ENCODE results near the gene ITGA3. TPM values are rescaled to one million over a fixed set of nuclear protein-coding genes. Genes with fewer than 3 reads are reported as not detected.

The ITGA3 gene
- total and polyA plus RNA-seq, 2 experiments from 2014 or later: 105 to 330 TPM

- Histone ChIP-seq H3F3A (ENCODE audit: insufficient read depth) (peaks cover 47% of the 10 kb centered on the region), H3K79me2 (ENCODE audit: insufficient read depth) (peaks cover 53% of the 10 kb centered on the region), H3K9me3 (ENCODE audit: low read depth) (no peaks in the 10 kb centered on the region), H3K27me3 (replicated peaks; ENCODE audit: insufficient read depth) (no peaks in the 10 kb centered on the region), H3K4me2 (ENCODE audit: unreplicated experiment) (no peak overlapping the region), H3K9ac (peak overlapping the region; percentile 11; the same call in 1 of the 2 replicates), H2AFZ (no peak overlapping the region), H3K4me3 (no peak overlapping the region), H4K20me1 (ENCODE audit: insufficient read depth) (no peaks in the 10 kb centered on the region), H3K36me3 (ENCODE audit: low read depth) (no peaks in the 10 kb centered on the region), H3K9me2 (ENCODE audit: insufficient read depth) (no peaks in the 10 kb centered on the region), H3K4me1 (ENCODE audit: insufficient read depth) (peaks cover 56% of the 10 kb centered on the region), H3K27ac (no peak overlapping the region)
- no peak for TF ChIP-seq EZH2phosphoT487 (IDR thresholded peaks at IDR 0.05; ENCODE audit: insufficient read depth, low read depth)
- no peak for TF ChIP-seq EZH2 (IDR thresholded peaks at IDR 0.05; ENCODE audit: insufficient read depth, poor library complexity, severe bottlenecking)
- WGBS, 2 experiments (ENCODE audit: low coverage in 1 of 2, low lambda C conversion rate in 2 of 2, missing lambda C conversion rate in 2 of 2): 54% methylated on average over 3 of the region's 3 CpGs
- no peak for DNase-seq
- in situ Hi-C loops (cut with MboI): no loop called here
Observed at GRCh38 chr17:50053654-50053960, 2.3 kb upstream of the ITGA3 start.

GRCh38 chr17:50055055-50055425, 870 bp upstream of the ITGA3 start:
- peaks cover 67% of the 10 kb centered on the region for H3K4me1 ChIP-seq (ENCODE audit: insufficient read depth)
- peak overlapping the region; percentile 70 for H2AFZ ChIP-seq
- in situ Hi-C loops (cut with MboI): no loop called here
- peak; percentile 53 for DNase-seq
- H4K20me1 ChIP-seq (ENCODE audit: insufficient read depth): no peaks in the 10 kb centered on the region
- no peaks in the 10 kb centered on the region for H3K27me3 ChIP-seq (replicated peaks; ENCODE audit: insufficient read depth)
- H3K4me3 ChIP-seq: peak overlapping the region; percentile 83
- no peaks in the 10 kb centered on the region for H3K9me3 ChIP-seq (ENCODE audit: low read depth)
- peak overlapping the region; percentile 83 for H3K9ac ChIP-seq
- H3K36me3 ChIP-seq (ENCODE audit: low read depth): no peaks in the 10 kb centered on the region
- no peak for TF ChIP-seq EZH2 (IDR thresholded peaks at IDR 0.05; ENCODE audit: insufficient read depth, poor library complexity, severe bottlenecking)
- TF ChIP-seq EZH2phosphoT487 (IDR thresholded peaks at IDR 0.05; ENCODE audit: insufficient read depth, low read depth): no peak
- no peaks in the 10 kb centered on the region for H3K9me2 ChIP-seq (ENCODE audit: insufficient read depth)
- H3K4me2 ChIP-seq (ENCODE audit: unreplicated experiment): peak overlapping the region; percentile 90
- 7 to 9% methylated on average over 14 of the region's 14 CpGs for WGBS, 2 experiments (ENCODE audit: low coverage in 1 of 2, low lambda C conversion rate in 2 of 2, missing lambda C conversion rate in 2 of 2)
- peak overlapping the region; percentile 97 for H3K27ac ChIP-seq
- H3K79me2 ChIP-seq (ENCODE audit: insufficient read depth): peaks cover 67% of the 10 kb centered on the region
- H3F3A ChIP-seq (ENCODE audit: insufficient read depth): peaks cover 60% of the 10 kb centered on the region

- Histone ChIP-seq H3K27ac (peak overlapping the region; percentile 97), H3K79me2 (ENCODE audit: insufficient read depth) (peaks cover 81% of the 10 kb centered on the region), H3K9ac (peak overlapping the region; percentile 83), H3K4me3 (peak overlapping the region; percentile 83), H3K27me3 (replicated peaks; ENCODE audit: insufficient read depth) (no peaks in the 10 kb centered on the region), H3K36me3 (ENCODE audit: low read depth) (no peaks in the 10 kb centered on the region), H3K9me3 (ENCODE audit: low read depth) (no peaks in the 10 kb centered on the region), H4K20me1 (ENCODE audit: insufficient read depth) (no peaks in the 10 kb centered on the region), H2AFZ (peak overlapping the region; percentile 70), H3K9me2 (ENCODE audit: insufficient read depth) (no peaks in the 10 kb centered on the region), H3K4me1 (ENCODE audit: insufficient read depth) (peaks cover 70% of the 10 kb centered on the region), H3F3A (ENCODE audit: insufficient read depth) (peaks cover 61% of the 10 kb centered on the region), H3K4me2 (ENCODE audit: unreplicated experiment) (peak overlapping the region; percentile 90)
- TF ChIP-seq EZH2 (IDR thresholded peaks at IDR 0.05; ENCODE audit: insufficient read depth, poor library complexity, severe bottlenecking) (no peak), EZH2phosphoT487 (IDR thresholded peaks at IDR 0.05; ENCODE audit: insufficient read depth, low read depth) (no peak)
- peak; percentile 80 for DNase-seq
- in situ Hi-C loops (cut with MboI): no loop called here
- WGBS, 2 experiments (ENCODE audit: low coverage in 1 of 2, low lambda C conversion rate in 2 of 2, missing lambda C conversion rate in 2 of 2): 1 to 2% methylated on average over 39 to 64 of the region's 64 CpGs
Observed at GRCh38 chr17:50056217-50056960, 479 bp downstream of the ITGA3 start.

- Histone ChIP-seq H4K20me1 (ENCODE audit: insufficient read depth) (no peaks in the 10 kb centered on the region), H3K4me1 (ENCODE audit: insufficient read depth) (peaks cover 70% of the 10 kb centered on the region), H3K27me3 (replicated peaks; ENCODE audit: insufficient read depth) (no peaks in the 10 kb centered on the region), H2AFZ (peak overlapping the region; percentile 70; the same call in 1 of the 2 replicates), H3K79me2 (ENCODE audit: insufficient read depth) (peaks cover 86% of the 10 kb centered on the region), H3K9me2 (ENCODE audit: insufficient read depth) (no peaks in the 10 kb centered on the region), H3K27ac (peak overlapping the region; percentile 97), H3K9me3 (ENCODE audit: low read depth) (no peaks in the 10 kb centered on the region), H3K4me2 (ENCODE audit: unreplicated experiment) (peak overlapping the region; percentile 90), H3K36me3 (ENCODE audit: low read depth) (no peaks in the 10 kb centered on the region), H3K4me3 (peak overlapping the region; percentile 83), H3K9ac (peak overlapping the region; percentile 83), H3F3A (ENCODE audit: insufficient read depth) (peaks cover 61% of the 10 kb centered on the region)
- peak; percentile 78 for DNase-seq
- no peak for TF ChIP-seq EZH2 (IDR thresholded peaks at IDR 0.05; ENCODE audit: insufficient read depth, poor library complexity, severe bottlenecking)
- no peak for TF ChIP-seq EZH2phosphoT487 (IDR thresholded peaks at IDR 0.05; ENCODE audit: insufficient read depth, low read depth)
- WGBS, 2 experiments (ENCODE audit: low coverage in 1 of 2, low lambda C conversion rate in 2 of 2, missing lambda C conversion rate in 2 of 2): 43 to 46% methylated on average over 15 of the region's 15 CpGs
- in situ Hi-C loops (cut with MboI): no loop called here
Observed at GRCh38 chr17:50056961-50057330, 1.0 kb downstream of the ITGA3 start.
